GM21825 (cell line): ENCODE data around the gene OGFR.

Experiments used
- ATAC-seq: cut with Tn5 transposase; IDR thresholded peaks from one replicate; pipeline ENCODE4 v1.9.1; 2021; ENCODE audit warnings: mild to moderate bottlenecking, moderate library complexity; ENCODE audit not compliant: unreplicated experiment

OGFR gene

GRCh38 chr20:62856931-62857619 is 52.4 kb downstream of the OGFR start:
- ATAC-seq = no peak

- ATAC-seq = no peak
Measured at GRCh38 chr20:62858058-62858830, 53.6 kb downstream of the OGFR start.

DNA sequence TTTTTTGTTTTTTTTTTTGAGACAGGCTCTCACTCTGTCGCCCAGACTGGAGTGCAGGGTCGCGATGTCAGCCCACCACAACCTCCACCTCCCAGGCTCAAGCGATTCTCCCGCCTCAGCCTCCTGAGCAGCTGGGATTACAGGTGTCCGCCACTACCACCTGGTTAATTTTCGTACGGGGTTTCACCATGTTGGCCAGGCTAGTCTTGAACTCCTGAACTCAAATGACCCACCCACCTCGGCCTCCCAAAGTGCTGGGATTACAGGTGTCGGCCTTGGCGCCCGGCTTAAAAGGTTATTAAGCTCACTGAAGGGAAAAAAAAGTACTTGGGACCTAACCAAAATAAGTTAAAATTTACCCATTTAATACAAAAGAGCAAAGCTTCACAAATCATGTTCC is 55.1 kb downstream of the OGFR start:
- ATAC-seq = no peak

GRCh38 chr20:62860391-62860923 is 55.8 kb downstream of the OGFR start:
- ATAC-seq = no peak

- ATAC-seq = peak; percentile 37
Measured at GRCh38 chr20:62860924-62861691, 56.5 kb downstream of the OGFR start.

DNA sequence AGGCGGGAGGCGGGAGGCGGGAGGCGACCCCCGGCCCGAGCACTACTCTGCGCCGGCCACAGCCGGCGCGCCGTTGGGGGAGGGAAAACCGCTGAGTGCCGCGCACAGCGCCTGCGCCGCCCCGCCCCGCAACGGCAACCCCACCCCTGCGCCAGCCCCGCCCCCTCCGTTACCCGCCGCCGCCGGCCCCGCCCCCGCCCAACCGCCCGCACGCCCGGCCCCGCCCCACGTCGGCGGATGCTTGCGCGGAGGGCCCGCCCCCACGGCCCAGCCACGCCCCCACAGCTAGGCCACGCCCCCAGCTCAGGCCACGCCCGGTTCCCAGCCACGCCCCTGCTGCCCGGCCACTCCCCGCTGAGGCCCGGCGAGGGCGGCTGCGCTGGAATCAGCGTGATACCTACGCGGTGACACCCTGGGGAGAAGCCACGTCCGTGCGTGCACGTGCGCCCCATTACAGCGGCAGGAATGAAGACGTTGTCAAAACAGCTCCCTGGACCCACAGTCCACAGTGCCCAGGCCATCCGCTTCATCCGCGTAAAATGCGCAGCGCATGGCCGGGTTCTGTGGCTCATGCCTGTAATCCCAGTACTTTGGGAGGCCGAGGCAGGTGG is 57.2 kb downstream of the OGFR start, which contains the start of gene TCFL5:
TCFL5 (minus strand) TSS at position 97 of the 611 bp plus-strand sequence. CDS start 152 bp downstream, outside the sequence.
- ATAC-seq = peak; percentile 63
